ENCODE measurements around the gene VPS72. TPM values are rescaled to one million over a fixed set of nuclear protein-coding genes. Genes with fewer than 3 reads are reported as not detected.

The VPS72 gene
- total and polyA plus RNA-seq, 9 of the 15 experiments (the other 6 are each of a cell fraction or from before 2014, with no cell fraction given), result 7.2 to 131 (median 75.7) TPM

DNA sequence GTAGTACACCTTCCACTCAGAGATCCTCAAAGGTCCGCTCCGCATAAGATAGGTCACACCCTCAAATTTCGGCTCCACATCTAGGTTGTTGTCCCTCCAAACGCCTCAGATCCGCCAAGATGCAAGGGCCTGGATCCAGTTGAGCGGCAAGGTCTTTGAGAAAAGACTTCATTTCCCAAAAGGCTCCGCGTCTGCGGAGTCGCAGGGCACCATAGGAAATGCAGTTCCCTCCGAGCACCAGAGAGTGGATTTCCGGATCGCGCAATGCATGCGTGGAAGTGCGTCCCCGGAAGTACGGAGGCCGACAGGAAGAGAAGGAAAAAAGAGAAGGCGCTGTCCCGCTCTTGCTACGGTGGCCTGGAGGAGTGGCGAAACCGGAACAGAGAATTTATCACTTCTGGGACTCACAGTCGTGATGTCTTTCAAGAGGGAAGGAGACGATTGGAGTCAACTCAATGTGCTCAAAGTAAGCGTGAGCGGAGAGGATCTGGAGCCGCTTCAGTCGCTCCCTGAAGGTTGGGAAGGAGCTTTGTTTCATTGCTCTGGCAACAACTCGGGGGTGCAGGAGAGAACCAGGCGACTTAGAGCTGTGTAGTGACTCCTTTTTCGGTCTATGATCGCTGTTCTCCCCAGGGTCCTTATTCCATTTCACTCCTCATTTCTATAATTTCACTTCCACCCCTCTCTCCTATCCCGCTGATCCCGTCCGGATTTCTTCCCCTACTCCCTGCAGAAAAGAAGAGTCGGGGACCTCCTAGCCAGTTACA, 24.1 kb downstream of the VPS72 start, which contains the start of the genes LYSMD1 and SCNM1 (continued):
- TF ChIP-seq, protein P1, sequence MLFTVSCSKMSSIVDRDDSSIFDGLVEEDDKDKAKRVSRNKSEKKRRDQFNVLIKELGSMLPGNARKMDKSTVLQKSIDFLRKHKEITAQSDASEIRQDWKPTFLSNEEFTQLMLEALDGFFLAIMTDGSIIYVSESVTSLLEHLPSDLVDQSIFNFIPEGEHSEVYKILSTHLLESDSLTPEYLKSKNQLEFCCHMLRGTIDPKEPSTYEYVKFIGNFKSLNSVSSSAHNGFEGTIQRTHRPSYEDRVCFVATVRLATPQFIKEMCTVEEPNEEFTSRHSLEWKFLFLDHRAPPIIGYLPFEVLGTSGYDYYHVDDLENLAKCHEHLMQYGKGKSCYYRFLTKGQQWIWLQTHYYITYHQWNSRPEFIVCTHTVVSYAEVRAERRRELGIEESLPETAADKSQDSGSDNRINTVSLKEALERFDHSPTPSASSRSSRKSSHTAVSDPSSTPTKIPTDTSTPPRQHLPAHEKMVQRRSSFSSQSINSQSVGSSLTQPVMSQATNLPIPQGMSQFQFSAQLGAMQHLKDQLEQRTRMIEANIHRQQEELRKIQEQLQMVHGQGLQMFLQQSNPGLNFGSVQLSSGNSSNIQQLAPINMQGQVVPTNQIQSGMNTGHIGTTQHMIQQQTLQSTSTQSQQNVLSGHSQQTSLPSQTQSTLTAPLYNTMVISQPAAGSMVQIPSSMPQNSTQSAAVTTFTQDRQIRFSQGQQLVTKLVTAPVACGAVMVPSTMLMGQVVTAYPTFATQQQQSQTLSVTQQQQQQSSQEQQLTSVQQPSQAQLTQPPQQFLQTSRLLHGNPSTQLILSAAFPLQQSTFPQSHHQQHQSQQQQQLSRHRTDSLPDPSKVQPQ (CRISPR knock-in tag; IDR thresholded peaks at IDR 0.05; ENCODE audit: borderline replicate concordance), result no peak
- TF ChIP-seq, protein P2, sequence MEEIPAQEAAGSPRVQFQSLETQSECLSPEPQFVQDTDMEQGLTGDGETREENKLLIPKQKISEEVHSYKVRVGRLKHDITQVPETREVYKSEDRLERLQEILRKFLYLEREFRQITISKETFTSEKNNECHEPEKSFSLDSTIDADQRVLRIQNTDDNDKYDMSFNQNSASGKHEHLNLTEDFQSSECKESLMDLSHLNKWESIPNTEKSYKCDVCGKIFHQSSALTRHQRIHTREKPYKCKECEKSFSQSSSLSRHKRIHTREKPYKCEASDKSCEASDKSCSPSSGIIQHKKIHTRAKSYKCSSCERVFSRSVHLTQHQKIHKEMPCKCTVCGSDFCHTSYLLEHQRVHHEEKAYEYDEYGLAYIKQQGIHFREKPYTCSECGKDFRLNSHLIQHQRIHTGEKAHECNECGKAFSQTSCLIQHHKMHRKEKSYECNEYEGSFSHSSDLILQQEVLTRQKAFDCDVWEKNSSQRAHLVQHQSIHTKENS (CRISPR knock-in tag; IDR thresholded peaks at IDR 0.05), result no peak
- TF ChIP-seq POLR3G (IDR thresholded peaks at IDR 0.05; ENCODE audit: extremely low read depth, insufficient read length, insufficient replicate concordance), result no peak
- TF ChIP-seq MTA3 (IDR thresholded peaks at IDR 0.05; ENCODE audit: borderline replicate concordance), result peak; percentile 100
- TF ChIP-seq, protein P3, sequence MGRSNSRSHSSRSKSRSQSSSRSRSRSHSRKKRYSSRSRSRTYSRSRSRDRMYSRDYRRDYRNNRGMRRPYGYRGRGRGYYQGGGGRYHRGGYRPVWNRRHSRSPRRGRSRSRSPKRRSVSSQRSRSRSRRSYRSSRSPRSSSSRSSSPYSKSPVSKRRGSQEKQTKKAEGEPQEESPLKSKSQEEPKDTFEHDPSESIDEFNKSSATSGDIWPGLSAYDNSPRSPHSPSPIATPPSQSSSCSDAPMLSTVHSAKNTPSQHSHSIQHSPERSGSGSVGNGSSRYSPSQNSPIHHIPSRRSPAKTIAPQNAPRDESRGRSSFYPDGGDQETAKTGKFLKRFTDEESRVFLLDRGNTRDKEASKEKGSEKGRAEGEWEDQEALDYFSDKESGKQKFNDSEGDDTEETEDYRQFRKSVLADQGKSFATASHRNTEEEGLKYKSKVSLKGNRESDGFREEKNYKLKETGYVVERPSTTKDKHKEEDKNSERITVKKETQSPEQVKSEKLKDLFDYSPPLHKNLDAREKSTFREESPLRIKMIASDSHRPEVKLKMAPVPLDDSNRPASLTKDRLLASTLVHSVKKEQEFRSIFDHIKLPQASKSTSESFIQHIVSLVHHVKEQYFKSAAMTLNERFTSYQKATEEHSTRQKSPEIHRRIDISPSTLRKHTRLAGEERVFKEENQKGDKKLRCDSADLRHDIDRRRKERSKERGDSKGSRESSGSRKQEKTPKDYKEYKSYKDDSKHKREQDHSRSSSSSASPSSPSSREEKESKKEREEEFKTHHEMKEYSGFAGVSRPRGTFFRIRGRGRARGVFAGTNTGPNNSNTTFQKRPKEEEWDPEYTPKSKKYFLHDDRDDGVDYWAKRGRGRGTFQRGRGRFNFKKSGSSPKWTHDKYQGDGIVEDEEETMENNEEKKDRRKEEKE (IDR thresholded peaks at IDR 0.05; ENCODE audit: borderline replicate concordance in 1 of 2, control insufficient read depth in 1 of 2, low read depth in 2 of 2, low read length in 1 of 2), result peak in 1 of 2 experiments; percentile 93; a peak in 2 of 4 replicates
- peak; percentile 75 to 81 for TF ChIP-seq NRF1 (conservative IDR thresholded peaks at IDR 0.05 in 1 of 2, IDR thresholded peaks at IDR 0.05 in 1 of 2)
- no peak for TF ChIP-seq ZNF696 (CRISPR knock-in tag; conservative IDR thresholded peaks at IDR 0.05)
- peak; percentile 47 for TF ChIP-seq ZFP36 (IDR thresholded peaks at IDR 0.05; ENCODE audit: low read depth, low read length, partially characterized antibody)
- TF ChIP-seq, protein P4, sequence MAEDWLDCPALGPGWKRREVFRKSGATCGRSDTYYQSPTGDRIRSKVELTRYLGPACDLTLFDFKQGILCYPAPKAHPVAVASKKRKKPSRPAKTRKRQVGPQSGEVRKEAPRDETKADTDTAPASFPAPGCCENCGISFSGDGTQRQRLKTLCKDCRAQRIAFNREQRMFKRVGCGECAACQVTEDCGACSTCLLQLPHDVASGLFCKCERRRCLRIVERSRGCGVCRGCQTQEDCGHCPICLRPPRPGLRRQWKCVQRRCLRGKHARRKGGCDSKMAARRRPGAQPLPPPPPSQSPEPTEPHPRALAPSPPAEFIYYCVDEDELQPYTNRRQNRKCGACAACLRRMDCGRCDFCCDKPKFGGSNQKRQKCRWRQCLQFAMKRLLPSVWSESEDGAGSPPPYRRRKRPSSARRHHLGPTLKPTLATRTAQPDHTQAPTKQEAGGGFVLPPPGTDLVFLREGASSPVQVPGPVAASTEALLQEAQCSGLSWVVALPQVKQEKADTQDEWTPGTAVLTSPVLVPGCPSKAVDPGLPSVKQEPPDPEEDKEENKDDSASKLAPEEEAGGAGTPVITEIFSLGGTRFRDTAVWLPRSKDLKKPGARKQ (CRISPR knock-in tag; IDR thresholded peaks at IDR 0.05), result no peak
- no peak for TF ChIP-seq NR3C1 (CRISPR knock-in tag; IDR thresholded peaks at IDR 0.05)
- TF ChIP-seq KLF13 (tag; IDR thresholded peaks at IDR 0.05; ENCODE audit: borderline replicate concordance, low read depth), result peak; percentile 81
- TF ChIP-seq NEUROD1 (IDR thresholded peaks at IDR 0.05; ENCODE audit: borderline replicate concordance, low read depth, low read length, partially characterized antibody), result peak; percentile 90
- TF ChIP-seq ARNT (IDR thresholded peaks at IDR 0.05), result peak; percentile 60 to 95; a peak in 3 of 4 replicates

Data from K562 (cell line).